Mesenchymal stem cell (in vitro differentiated cells and primary cell): ENCODE results near the gene MYO3A.

Experiments
- DNase-seq: peaks from one replicate; pipeline ENCODE4 v3.0.0-alpha.2; 2013
- H2AFZ ChIP-seq: one replicate; pipeline ENCODE4 v1.6.1; 2013; ENCODE audit warnings: low read depth, mild to moderate bottlenecking, control low read depth, inconsistent platforms, low read length, moderate library complexity
- H2AK5ac ChIP-seq: 2 replicates; pipeline ENCODE4 v1.6.1; 2013; ENCODE audit warnings: low read length, moderate library complexity, mild to moderate bottlenecking, inconsistent platforms; ENCODE audit not compliant: severe bottlenecking
- H2BK120ac ChIP-seq: one replicate; pipeline ENCODE4 v1.6.1; 2013; ENCODE audit warnings: low read depth, mild to moderate bottlenecking, inconsistent platforms, low read length, moderate library complexity
- H2BK12ac ChIP-seq, 2 experiments: one replicate each; pipeline ENCODE4 v1.6.1; 2013; ENCODE audit warnings: inconsistent platforms in 2 of 2, low read length in 2 of 2, mild to moderate bottlenecking in 2 of 2, moderate library complexity in 2 of 2, control low read depth in 1 of 2
- H2BK15ac ChIP-seq: one replicate; pipeline ENCODE4 v1.6.1; 2013; ENCODE audit warnings: mild to moderate bottlenecking, low read depth, inconsistent platforms; ENCODE audit not compliant: poor library complexity, severe bottlenecking
- H2BK5ac ChIP-seq: 2 replicates; pipeline ENCODE4 v1.6.1; 2013; ENCODE audit warnings: low read depth, mild to moderate bottlenecking, low read length, control low read depth, inconsistent platforms; ENCODE audit not compliant: poor library complexity, severe bottlenecking
- H3K14ac ChIP-seq, 2 experiments: one replicate each; pipeline ENCODE4 v1.6.1; 2013; ENCODE audit warnings: inconsistent platforms in 2 of 2, low read length in 2 of 2, control low read depth in 1 of 2, mild to moderate bottlenecking in 1 of 2, moderate library complexity in 1 of 2
- H3K18ac ChIP-seq, 2 experiments: one replicate each; pipeline ENCODE4 v1.6.1; 2013; ENCODE audit warnings: inconsistent platforms in 2 of 2, low read length in 2 of 2, control low read depth in 1 of 2, low read depth in 1 of 2, mild to moderate bottlenecking in 1 of 2
- H3K23ac ChIP-seq, 2 experiments: one replicate each; pipeline ENCODE4 v1.6.1; 2013; ENCODE audit warnings: inconsistent platforms in 2 of 2, low read length in 2 of 2, mild to moderate bottlenecking in 2 of 2, moderate library complexity in 2 of 2, control low read depth in 1 of 2
- H3K27ac ChIP-seq: 2 replicates; pipeline ENCODE4 v1.5.1; 2013; ENCODE audit warnings: mild to moderate bottlenecking, moderate library complexity, low read length, control low read depth, inconsistent platforms; ENCODE audit not compliant: poor library complexity, severe bottlenecking
- H3K27me3 ChIP-seq, 2 experiments: 2 replicates each; pipeline versions ENCODE4 v1.6.1 to v1.7.0; 2013; ENCODE audit warnings: low read length in 2 of 2, mild to moderate bottlenecking in 2 of 2, moderate library complexity in 2 of 2, control low read depth in 1 of 2, inconsistent platforms in 1 of 2; ENCODE audit not compliant: control insufficient read depth in 1 of 2, insufficient read depth in 1 of 2
- H3K36me3 ChIP-seq, 2 experiments: 2 replicates each; pipeline versions ENCODE4 v1.6.1 to v1.7.0; 2013; ENCODE audit warnings: low read length in 2 of 2, control low read depth in 1 of 2, inconsistent platforms in 1 of 2, low read depth in 1 of 2, mild to moderate bottlenecking in 1 of 2; ENCODE audit not compliant: insufficient read depth in 2 of 2, control insufficient read depth in 1 of 2
- H3K4ac ChIP-seq, 2 experiments: one replicate each; pipeline ENCODE4 v1.6.1; 2013; ENCODE audit warnings: inconsistent platforms in 2 of 2, low read length in 2 of 2, mild to moderate bottlenecking in 2 of 2, moderate library complexity in 2 of 2, control low read depth in 1 of 2, low read depth in 1 of 2
- H3K4me1 ChIP-seq: 2 replicates; pipeline ENCODE4 v1.6.1; 2013; ENCODE audit warnings: low read depth, low read length, control low read depth; ENCODE audit not compliant: control insufficient read depth, insufficient read depth
- H3K4me2 ChIP-seq: 2 replicates; pipeline ENCODE4 v1.6.1; 2013; ENCODE audit warnings: low read length, mild to moderate bottlenecking, inconsistent platforms; ENCODE audit not compliant: poor library complexity, severe bottlenecking
- H3K4me3 ChIP-seq, 2 experiments: 2 replicates each; pipeline versions ENCODE4 v1.5.1 to v1.7.0; 2013; ENCODE audit warnings: low read length in 2 of 2, mild to moderate bottlenecking in 2 of 2, control low read depth in 1 of 2, low read depth in 1 of 2; ENCODE audit not compliant: insufficient read depth in 1 of 2
- H3K79me1 ChIP-seq: replicated peaks from 2 replicates; pipeline ENCODE4 v1.6.1; 2013; ENCODE audit warnings: mild to moderate bottlenecking, control low read depth, low read length, inconsistent platforms; ENCODE audit not compliant: poor library complexity, severe bottlenecking
- H3K9ac ChIP-seq: 2 replicates; pipeline ENCODE4 v1.7.0; 2013; ENCODE audit warnings: mild to moderate bottlenecking, low read length, moderate library complexity
- H3K9me3 ChIP-seq: 2 replicates; pipeline ENCODE4 v1.7.0; 2013; ENCODE audit warnings: mild to moderate bottlenecking, low read length; ENCODE audit not compliant: control insufficient read depth
- H4K8ac ChIP-seq: one replicate; pipeline ENCODE4 v1.6.1; 2013; ENCODE audit warnings: inconsistent platforms, mild to moderate bottlenecking, low read length, moderate library complexity
- H4K91ac ChIP-seq: one replicate; pipeline ENCODE4 v1.6.1; 2013; ENCODE audit warnings: mild to moderate bottlenecking, low read length, inconsistent platforms
- WGBS: methylation state at CpG from one replicate; pipeline ENCODE4 v1.1.7; 2013; ENCODE audit warnings: mixed read lengths; 5-methylcytosine and 5-hydroxymethylcytosine counted together

The MYO3A gene

GRCh38 chr10:26112532-26112931 lies 178.5 kb downstream of the MYO3A start:
- Histone ChIP-seq H3K4me3 (no peak overlapping the region), H3K23ac (no peak overlapping the region), H3K4me2 (no peak overlapping the region), H2BK15ac (no peak overlapping the region), H3K4ac (no peak overlapping the region), H4K91ac (no peak overlapping the region), H3K79me1 (no peaks in the 10 kb centered on the region), H3K9ac (no peak overlapping the region), H3K36me3 (no peaks in the 10 kb centered on the region), H3K4me1 (no peaks in the 10 kb centered on the region), H3K9me3 (no peaks in the 10 kb centered on the region), H3K27me3 (no peaks in the 10 kb centered on the region), H2BK12ac (no peak overlapping the region), H3K27ac (no peak overlapping the region), H2BK120ac (no peak overlapping the region), H3K14ac (no peak overlapping the region), H3K18ac (no peak overlapping the region), H2AFZ (no peak overlapping the region), H4K8ac (no peak overlapping the region), H2BK5ac (no peak overlapping the region), H2AK5ac (no peak overlapping the region)
- DNase-seq: no peak
- 69% methylated on average over 3 of the region's 3 CpGs for WGBS

GRCh38 chr10:26138613-26139012 lies 204.6 kb downstream of the MYO3A start:
- H3K9me3 ChIP-seq: peaks cover 4% of the 10 kb centered on the region
- H3K27me3 ChIP-seq: no peaks in the 10 kb centered on the region
- no peaks in the 10 kb centered on the region for H3K4me1 ChIP-seq
- H3K4me3 ChIP-seq: no peak overlapping the region
- no peaks in the 10 kb centered on the region for H3K36me3 ChIP-seq
- DNase-seq: no peak
- no peak overlapping the region for H4K91ac ChIP-seq
- no peak overlapping the region for H3K18ac ChIP-seq
- H3K4me2 ChIP-seq: no peak overlapping the region
- H2AK5ac ChIP-seq: no peak overlapping the region
- no peak overlapping the region for H2AFZ ChIP-seq
- H3K9ac ChIP-seq: no peak overlapping the region
- no peak overlapping the region for H3K4ac ChIP-seq
- H3K27ac ChIP-seq: no peak overlapping the region
- H4K8ac ChIP-seq: no peak overlapping the region
- 54% methylated on average over 2 of the region's 3 CpGs for WGBS
- H3K79me1 ChIP-seq: no peaks in the 10 kb centered on the region
- H2BK12ac ChIP-seq: no peak overlapping the region
- H2BK5ac ChIP-seq: no peak overlapping the region
- no peak overlapping the region for H2BK120ac ChIP-seq
- no peak overlapping the region for H3K14ac ChIP-seq
- H2BK15ac ChIP-seq: no peak overlapping the region
- H3K23ac ChIP-seq: no peak overlapping the region

- no peak overlapping the region for H3K23ac ChIP-seq
- H3K4me2 ChIP-seq: no peak overlapping the region
- H3K4me3 ChIP-seq: no peak overlapping the region
- no peaks in the 10 kb centered on the region for H3K4me1 ChIP-seq
- no peak overlapping the region for H2AK5ac ChIP-seq
- H3K27ac ChIP-seq: no peak overlapping the region
- H3K27me3 ChIP-seq: no peaks in the 10 kb centered on the region
- H2BK120ac ChIP-seq: no peak overlapping the region
- H2BK15ac ChIP-seq: no peak overlapping the region
- no peak overlapping the region for H2AFZ ChIP-seq
- 66% methylated on average over 6 of the region's 7 CpGs for WGBS
- no peaks in the 10 kb centered on the region for H3K9me3 ChIP-seq
- no peak overlapping the region for H3K14ac ChIP-seq
- no peak overlapping the region for H2BK12ac ChIP-seq
- H3K79me1 ChIP-seq: no peaks in the 10 kb centered on the region
- no peak overlapping the region for H3K9ac ChIP-seq
- H3K36me3 ChIP-seq: no peaks in the 10 kb centered on the region
- H3K4ac ChIP-seq: no peak overlapping the region
- no peak overlapping the region for H4K91ac ChIP-seq
- no peak overlapping the region for H2BK5ac ChIP-seq
- no peak overlapping the region for H4K8ac ChIP-seq
- no peak for DNase-seq
- H3K18ac ChIP-seq: no peak overlapping the region
These were observed 222.0 kb downstream of the MYO3A start for GRCh38 chr10:26156019-26156418.

GRCh38 chr10:26157734-26158133 lies 223.7 kb downstream of the MYO3A start:
- H2BK120ac ChIP-seq: no peak overlapping the region
- H3K36me3 ChIP-seq: no peaks in the 10 kb centered on the region

More at GRCh38 chr10:26157734-26158133, 223.7 kb downstream of the MYO3A start:
- Histone ChIP-seq H3K18ac (no peak overlapping the region), H2BK15ac (no peak overlapping the region), H2AFZ (no peak overlapping the region), H3K9ac (no peak overlapping the region), H3K9me3 (no peaks in the 10 kb centered on the region), H3K4me3 (no peak overlapping the region), H3K27ac (no peak overlapping the region), H3K14ac (no peak overlapping the region), H3K4me1 (no peaks in the 10 kb centered on the region), H3K23ac (no peak overlapping the region), H3K4me2 (no peak overlapping the region), H2BK5ac (no peak overlapping the region), H3K79me1 (no peaks in the 10 kb centered on the region), H4K91ac (no peak overlapping the region), H3K27me3 (no peaks in the 10 kb centered on the region), H2AK5ac (no peak overlapping the region), H3K4ac (no peak overlapping the region), H4K8ac (no peak overlapping the region), H2BK12ac (no peak overlapping the region)
- DNase-seq: no peak
- WGBS: 76% methylated on average over 3 of the region's 4 CpGs
